Stomach smooth muscle (tissue), 2 donors: ENCODE results near the gene EIF2A.
"Not testable (repeated sequence)": the region's sequence is repeated elsewhere in the genome, so short reads cannot be mapped to it uniquely, and the experiment has no call there.

Source experiments
- H3K27ac ChIP-seq: one replicate; pipeline ENCODE4 v1.7.0; 2013; ENCODE audit warnings: mild to moderate bottlenecking, low read length, inconsistent platforms
- H3K27me3 ChIP-seq, 2 donors: one replicate each; pipeline ENCODE4 v1.7.0; 2013; ENCODE audit warnings: low read length in 2 of 2; ENCODE audit not compliant: insufficient read depth in 2 of 2, control insufficient read depth in 1 of 2
- H3K36me3 ChIP-seq, 2 donors: one replicate each; pipeline ENCODE4 v1.7.0; 2013; ENCODE audit warnings: low read length in 2 of 2; ENCODE audit not compliant: control insufficient read depth in 2 of 2, insufficient read depth in 2 of 2
- H3K4me1 ChIP-seq: one replicate; pipeline ENCODE4 v1.7.0; 2013; ENCODE audit warnings: low read length; ENCODE audit not compliant: control insufficient read depth, insufficient read depth
- H3K4me3 ChIP-seq, 2 donors: one replicate each; pipeline ENCODE4 v1.7.0; 2013; ENCODE audit warnings: low read length in 2 of 2
- H3K9ac ChIP-seq, 2 donors: one replicate each; pipeline ENCODE4 v1.7.0; 2013; ENCODE audit warnings: low read length in 2 of 2, mild to moderate bottlenecking in 1 of 2
- H3K9me3 ChIP-seq, 2 donors: one replicate each; pipeline ENCODE4 v1.7.0; 2013; ENCODE audit warnings: low read length in 2 of 2; ENCODE audit not compliant: control insufficient read depth in 2 of 2
- donor health status: healthy.
- donor health status: Pancreatic carcinoma.

The EIF2A gene

GRCh38 chr3:150577855-150578254 lies 31.3 kb downstream of the EIF2A start:
- H3K27me3 ChIP-seq, result no peaks in the 10 kb centered on the region
- no peak overlapping the region for H3K9ac ChIP-seq
- H3K4me1 ChIP-seq, result no peaks in the 10 kb centered on the region
- no peak overlapping the region for H3K4me3 ChIP-seq
- no peaks in the 10 kb centered on the region for H3K9me3 ChIP-seq
- H3K27ac ChIP-seq, result no peak overlapping the region
- H3K36me3 ChIP-seq, result peaks cover 17 to 26% of the 10 kb centered on the region in 2 donors

GRCh38 chr3:150581174-150581573 lies 34.6 kb downstream of the EIF2A start:
- no peaks in the 10 kb centered on the region for H3K4me1 ChIP-seq
- H3K9me3 ChIP-seq, result no peaks in the 10 kb centered on the region
- peaks cover 24 to 37% of the 10 kb centered on the region in 2 donors for H3K36me3 ChIP-seq
- no peak overlapping the region for H3K27ac ChIP-seq
- no peak overlapping the region for H3K4me3 ChIP-seq
- H3K9ac ChIP-seq, result no peak overlapping the region
- no peaks in the 10 kb centered on the region for H3K27me3 ChIP-seq

GRCh38 chr3:150582620-150583019 lies 36.0 kb downstream of the EIF2A start:
- Histone ChIP-seq H3K27ac (no peak overlapping the region), H3K9me3 (no peaks in the 10 kb centered on the region), H3K9ac (no peak overlapping the region), H3K36me3 (peaks cover 18 to 26% of the 10 kb centered on the region in 2 donors), H3K27me3 (no peaks in the 10 kb centered on the region), H3K4me1 (no peaks in the 10 kb centered on the region), H3K4me3 (no peak overlapping the region)

- Histone ChIP-seq H3K9me3 (no peaks in the 10 kb centered on the region), H3K4me1 (no peaks in the 10 kb centered on the region), H3K27me3 (no peaks in the 10 kb centered on the region), H3K4me3 (no peak overlapping the region), H3K27ac (no peak overlapping the region), H3K36me3 (peaks cover 19 to 26% of the 10 kb centered on the region in 2 donors), H3K9ac (no peak overlapping the region)
These were observed 36.4 kb downstream of the EIF2A start for GRCh38 chr3:150583028-150583427.

GRCh38 chr3:150588027-150588830 lies 41.6 kb downstream of the EIF2A start:
- no peak overlapping the region for H3K9ac ChIP-seq
- H3K27ac ChIP-seq, result no peak overlapping the region
- H3K4me3 ChIP-seq, result no peak overlapping the region
- no peaks in the 10 kb centered on the region for H3K4me1 ChIP-seq
- no peaks in the 10 kb centered on the region for H3K27me3 ChIP-seq
- H3K36me3 ChIP-seq, result peaks cover 14 to 17% of the 10 kb centered on the region in 2 donors
- no peaks in the 10 kb centered on the region for H3K9me3 ChIP-seq

GRCh38 chr3:150589759-150590158 lies 43.2 kb downstream of the EIF2A start:
- no peaks in the 10 kb centered on the region for H3K27me3 ChIP-seq
- no peaks in the 10 kb centered on the region for H3K4me1 ChIP-seq
- no peak overlapping the region for H3K4me3 ChIP-seq
- H3K9ac ChIP-seq, result no peak overlapping the region
- H3K27ac ChIP-seq, result no peak overlapping the region
- H3K36me3 ChIP-seq, result peaks cover 11 to 12% of the 10 kb centered on the region in 2 donors
- no peaks in the 10 kb centered on the region for H3K9me3 ChIP-seq

GRCh38 chr3:150594150-150594549 lies 47.6 kb downstream of the EIF2A start:
- no peak overlapping the region for H3K27ac ChIP-seq
- H3K27me3 ChIP-seq, result no peaks in the 10 kb centered on the region
- H3K4me1 ChIP-seq, result no peaks in the 10 kb centered on the region
- H3K36me3 ChIP-seq, result no peaks in the 10 kb centered on the region
- no peak overlapping the region for H3K9ac ChIP-seq
- no peak overlapping the region for H3K4me3 ChIP-seq
- H3K9me3 ChIP-seq, result no peaks in the 10 kb centered on the region

GRCh38 chr3:150597646-150598045 lies 51.1 kb downstream of the EIF2A start:
- H3K4me3 ChIP-seq, result no peak overlapping the region
- H3K9me3 ChIP-seq, result no peaks in the 10 kb centered on the region
- H3K9ac ChIP-seq, result no peak overlapping the region
- H3K4me1 ChIP-seq, result peaks cover 3% of the 10 kb centered on the region
- no peaks in the 10 kb centered on the region for H3K36me3 ChIP-seq
- no peaks in the 10 kb centered on the region for H3K27me3 ChIP-seq
- no peak overlapping the region for H3K27ac ChIP-seq

- H3K36me3 ChIP-seq, result no peaks in the 10 kb centered on the region
- H3K4me1 ChIP-seq, result peaks cover 9% of the 10 kb centered on the region
- H3K4me3 ChIP-seq, result no peak overlapping the region
- H3K9ac ChIP-seq, result no peak overlapping the region
- H3K27me3 ChIP-seq, result no peaks in the 10 kb centered on the region
- H3K27ac ChIP-seq, result no peak overlapping the region
- H3K9me3 ChIP-seq, result no peaks in the 10 kb centered on the region
These were observed 53.2 kb downstream of the EIF2A start for GRCh38 chr3:150599611-150600297.

GRCh38 chr3:150600647-150601530 lies 54.3 kb downstream of the EIF2A start:
- not testable (repeated sequence) for H3K9ac ChIP-seq, H3K4me3 ChIP-seq, H3K27ac ChIP-seq, H3K9me3 ChIP-seq, H3K36me3 ChIP-seq, H3K27me3 ChIP-seq
- H3K4me1 ChIP-seq, result peaks cover 13% of the 10 kb centered on the region
